B cell (primary cell): ENCODE results near the gene VSTM2L. TPM values are rescaled to one million over a fixed set of nuclear protein-coding genes. Genes with fewer than 3 reads are reported as not detected.

ENCODE experiments used
- ATAC-seq: fragments of 200-7000 bp; cut with Tn5 transposase; one replicate; pipeline ENCODE4 v1.10.0; 2021; ENCODE audit warnings: low read depth, mild to moderate bottlenecking, moderate number of reproducible peaks, moderate library complexity
- CTCF ChIA-PET: fragments of 350-600 bp; sonication (Branson Sonifier 250); formaldehyde crosslinking; loops from one replicate; lab custom pipeline; 2021; ENCODE audit warnings: antibody characterized with exemption, inconsistent platforms; lab: Charles Lee
- POLR2A ChIA-PET: fragments of 350-600 bp; sonication (Branson Sonifier 250); formaldehyde crosslinking; loops from one replicate; lab custom pipeline; 2021; ENCODE audit warnings: antibody characterized with exemption; lab: Charles Lee
- DNase-seq: peaks from one replicate; pipeline ENCODE4 v3.0.0; 2013
- H2AFZ ChIP-seq: 2 replicates; pipeline ENCODE4 v1.6.1; 2012; ENCODE audit warnings: mild to moderate bottlenecking, low read depth, low read length; ENCODE audit not compliant: insufficient read depth, poor library complexity, severe bottlenecking
- H3K27ac ChIP-seq, 2 donors: 1 replicate in 1 of 2; 2 replicates in 1 of 2; pipeline ENCODE4 v1.5.1; 2012 to 2013; ENCODE audit warnings: low read length in 2 of 2, mild to moderate bottlenecking in 2 of 2, moderate library complexity in 1 of 2
- H3K27me3 ChIP-seq, 4 experiments: fragments of 200-600 bp in 1 of 4; sonication (generic) in 1 of 4; replicated peaks in 1 of 4; 1 replicate in 2 of 4; 2 replicates in 2 of 4; pipeline versions ENCODE4 v1.6.1 to v1.7.0; 2013 to 2016; ENCODE audit warnings: low read length in 3 of 4, mild to moderate bottlenecking in 2 of 4, mixed read lengths in 1 of 4, moderate library complexity in 1 of 4; ENCODE audit not compliant: insufficient read depth in 4 of 4, control insufficient read depth in 3 of 4; ENCODE audit errors: control extremely low read depth in 1 of 4
- H3K36me3 ChIP-seq, 2 experiments: replicated peaks in 1 of 2; 1 replicate in 1 of 2; 2 replicates in 1 of 2; pipeline versions ENCODE4 v1.6.1 to v1.7.1; 2013; ENCODE audit warnings: low read length in 1 of 2; ENCODE audit not compliant: insufficient read depth in 2 of 2, control insufficient read depth in 1 of 2; ENCODE audit errors: control extremely low read depth in 1 of 2, extremely low read depth in 1 of 2
- H3K4me1 ChIP-seq, 2 donors: fragments of 200-600 bp in 1 of 2; sonication (generic) in 1 of 2; 1 replicate in 1 of 2; 2 replicates in 1 of 2; pipeline versions ENCODE4 v1.5.1 to v1.6.1; 2013 to 2017; ENCODE audit warnings: low read length in 2 of 2; ENCODE audit not compliant: control insufficient read depth in 2 of 2, insufficient read depth in 2 of 2
- H3K4me2 ChIP-seq: replicated peaks from 2 replicates; pipeline ENCODE3; 2012; ENCODE audit warnings: mild to moderate bottlenecking, low read depth, low read length; ENCODE audit not compliant: poor library complexity, severe bottlenecking
- H3K4me3 ChIP-seq, 5 experiments: fragments of 200-600 bp in 1 of 5; sonication (generic) in 1 of 5; 1 replicate in 3 of 5; 2 replicates in 2 of 5; pipeline versions ENCODE4 v1.5.1 to v1.7.0; 2011 to 2016; ENCODE audit warnings: low read length in 4 of 5, mild to moderate bottlenecking in 4 of 5, low read depth in 2 of 5, control low read depth in 1 of 5, moderate library complexity in 1 of 5; ENCODE audit not compliant: insufficient read depth in 1 of 5; ENCODE audit errors: control extremely low read depth in 1 of 5, extremely low read depth in 1 of 5
- H3K79me2 ChIP-seq: fragments of 200-600 bp; sonication (generic); one replicate; pipeline ENCODE4 v1.6.0; 2016; ENCODE audit warnings: low read length; ENCODE audit not compliant: control insufficient read depth, insufficient read depth
- H3K9ac ChIP-seq: fragments of 200-600 bp; sonication (generic); 2 replicates; pipeline ENCODE4 v1.6.1; 2017; ENCODE audit warnings: mild to moderate bottlenecking, low read length, moderate library complexity
- H3K9me3 ChIP-seq, 3 donors: one replicate each; pipeline versions ENCODE4 v1.6.1 to v1.7.1; 2013; ENCODE audit warnings: low read length in 2 of 3; ENCODE audit not compliant: control insufficient read depth in 2 of 3, insufficient read depth in 1 of 3; ENCODE audit errors: control extremely low read depth in 1 of 3
- H4K20me1 ChIP-seq: 2 replicates; pipeline ENCODE4 v1.6.0; 2012; ENCODE audit warnings: mild to moderate bottlenecking, low read length; ENCODE audit not compliant: insufficient read depth, control insufficient read depth, poor library complexity, severe bottlenecking
- H3K27ac Mint-ChIP-seq: one replicate; pipeline ENCODE4 v1.8.0; 2021; ENCODE audit warnings: mixed read lengths
- H3K27me3 Mint-ChIP-seq: one replicate; pipeline ENCODE4 v1.8.0; 2021; ENCODE audit warnings: mixed read lengths
- H3K4me1 Mint-ChIP-seq: one replicate; pipeline ENCODE4 v1.8.0; 2021; ENCODE audit warnings: mixed read lengths
- H3K4me3 Mint-ChIP-seq: one replicate; pipeline ENCODE4 v1.8.0; 2021; ENCODE audit warnings: mixed read lengths
- H3K9me3 Mint-ChIP-seq: one replicate; pipeline ENCODE4 v1.8.0; 2022; ENCODE audit warnings: mixed read lengths; ENCODE audit not compliant: insufficient read depth
- CTCF ChIP-seq: fragments of 200-600 bp; IDR thresholded peaks from one replicate; pipeline ENCODE4 v1.8.0; 2022; ENCODE audit warnings: antibody characterized with exemption, mild to moderate bottlenecking
- EZH2 ChIP-seq: IDR thresholded peaks from 2 replicates; pipeline ENCODE4 v1.6.1; 2012; ENCODE audit warnings: borderline replicate concordance, low read depth, mild to moderate bottlenecking, moderate library complexity, low read length; ENCODE audit not compliant: insufficient read depth, poor library complexity, severe bottlenecking
- WGBS: methylation state at CpG from one replicate; pipeline ENCODE4 v1.1.5; 2013; ENCODE audit warnings: missing lambda C conversion rate; ENCODE audit not compliant: insufficient coverage; 5-methylcytosine and 5-hydroxymethylcytosine counted together
- intact Hi-C: fragments of 100-400 bp; cut with micrococcal nuclease; formaldehyde crosslinking; loops from one replicate; pipeline ENCODE4 v1.10.0; 2022
- polyA plus RNA-seq: library from polyadenylated mRNA; depleted of rRNA; stranded (reverse); fragments of >200 nt; gene quantifications from 2 replicates; pipeline ENCODE4 v1.2.3, GENCODE V29; 2012
- total RNA-seq, 2 donors: library from RNA; stranded (reverse); fragments of 120-200 nt in 1 of 2; gene quantifications; 1 replicate in 1 of 2; 2 replicates in 1 of 2; pipeline versions ENCODE4 v1.2.3 to v1.2.4, GENCODE V29; 2013 to 2022

The VSTM2L gene
- total and polyA plus RNA-seq, 2 donors (not counting 1 experiment from before 2014, with no cell fraction given) = 0.25 TPM; not detected in 1

GRCh38 chr20:37872161-37872560 lies 30.8 kb upstream of the VSTM2L start:
- H2AFZ ChIP-seq = no peak overlapping the region
- ATAC-seq = no peak
- H3K9ac ChIP-seq = no peak overlapping the region
- H3K27me3 ChIP-seq = no peaks in the 10 kb centered on the region
- intact Hi-C loops = no loop called here
- TF ChIP-seq CTCF (no peak), EZH2 (no peak)
- Mint-ChIP-seq H3K27ac (no peak overlapping the region), H3K9me3 (no peaks in the 10 kb centered on the region), H3K4me3 (no peak overlapping the region), H3K27me3 (no peaks in the 10 kb centered on the region), H3K4me1 (no peaks in the 10 kb centered on the region)
- ChIA-PET CTCF (no interaction called here), POLR2A (no interaction called here)
- H3K4me1 ChIP-seq = no peaks in the 10 kb centered on the region
- peaks cover 0 to 57% of the 10 kb centered on the region in 2 experiments for H3K36me3 ChIP-seq
- H3K79me2 ChIP-seq = no peaks in the 10 kb centered on the region
- H3K4me3 ChIP-seq = no peak overlapping the region
- no peaks in the 10 kb centered on the region for H4K20me1 ChIP-seq
- H3K9me3 ChIP-seq = no peaks in the 10 kb centered on the region
- no peak overlapping the region for H3K27ac ChIP-seq
- DNase-seq = no peak
- no peak overlapping the region for H3K4me2 ChIP-seq
- WGBS = 97% methylated on average over 7 of the region's 9 CpGs

- ChIA-PET POLR2A (no interaction called here), CTCF (no interaction called here)
- H3K27ac Mint-ChIP-seq = no peak overlapping the region
- H2AFZ ChIP-seq = no peak overlapping the region
- no peaks in the 10 kb centered on the region for H3K79me2 ChIP-seq
- H3K36me3 ChIP-seq = peaks cover 0 to 46% of the 10 kb centered on the region in 2 experiments
- no peaks in the 10 kb centered on the region for H3K27me3 Mint-ChIP-seq
- H3K4me1 Mint-ChIP-seq = no peaks in the 10 kb centered on the region
- no peaks in the 10 kb centered on the region for H4K20me1 ChIP-seq
- TF ChIP-seq EZH2 = no peak
- H3K4me3 ChIP-seq = no peak overlapping the region
- no peak overlapping the region for H3K9ac ChIP-seq
- intact Hi-C loops = no loop called here
- no peak overlapping the region for H3K27ac ChIP-seq
- no peaks in the 10 kb centered on the region for H3K4me1 ChIP-seq
- no peak for DNase-seq
- ATAC-seq = no peak
- no peak overlapping the region for H3K4me2 ChIP-seq
- no peaks in the 10 kb centered on the region for H3K27me3 ChIP-seq
- H3K9me3 ChIP-seq = no peaks in the 10 kb centered on the region
- H3K9me3 Mint-ChIP-seq = no peaks in the 10 kb centered on the region
- WGBS = 95% methylated on average over 11 of the region's 11 CpGs
- H3K4me3 Mint-ChIP-seq = no peak overlapping the region
Observed at GRCh38 chr20:37873884-37874283, 29.0 kb upstream of the VSTM2L start.
